Stimulated activated CD8-positive, alpha-beta memory T cell treated with anti-CD3 and anti-CD28 coated beads, Interleukin-15, amount 100 ng/mL, for 24 hours (primary cell): ENCODE data around the gene IFNA1.
"Not testable (repeated sequence)": the region's sequence is repeated elsewhere in the genome, so short reads cannot be mapped to it uniquely, and the experiment has no call there.

Experiments
- DNase-seq: peaks from one replicate; pipeline ENCODE4 v3.0.0-alpha.2; 2020; ENCODE audit warnings: low read depth

IFNA1 gene

DNA sequence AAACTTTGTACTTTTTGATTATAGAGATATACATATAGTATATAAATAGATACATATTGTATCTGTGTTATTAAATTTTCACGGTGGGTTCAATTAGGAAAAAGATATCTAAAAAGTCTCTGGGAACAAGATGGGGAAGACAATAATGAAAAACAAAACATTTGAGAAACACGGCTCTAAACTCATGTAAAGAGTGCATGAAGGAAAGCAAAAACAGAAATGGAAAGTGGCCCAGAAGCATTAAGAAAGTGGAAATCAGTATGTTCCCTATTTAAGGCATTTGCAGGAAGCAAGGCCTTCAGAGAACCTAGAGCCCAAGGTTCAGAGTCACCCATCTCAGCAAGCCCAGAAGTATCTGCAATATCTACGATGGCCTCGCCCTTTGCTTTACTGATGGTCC lies at the start of gene IFNA1:
IFNA1 (plus strand) TSS at position 301 of the 400 bp plus-strand sequence; CDS start at position 370, 69 bp downstream.
- DNase-seq, result no peak

DNA sequence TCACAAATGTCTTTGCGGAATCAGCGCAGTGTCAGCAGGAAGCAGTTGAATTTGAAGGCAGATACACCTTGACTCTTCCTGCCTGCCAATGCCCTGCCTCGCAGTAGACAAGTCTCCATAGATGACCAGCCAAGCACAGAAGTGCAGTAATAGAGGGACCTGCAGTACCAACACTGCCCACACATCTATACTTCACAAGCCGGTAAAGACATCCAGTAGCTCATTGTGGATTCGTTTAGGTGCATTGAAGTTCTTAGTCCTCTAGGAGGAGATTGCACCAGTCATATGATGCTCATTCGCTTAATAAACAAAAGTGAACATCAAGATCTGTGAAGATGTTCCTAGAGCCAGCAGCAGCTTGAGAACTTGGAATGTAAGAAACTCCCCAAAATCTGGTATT lies 48.0 kb upstream of the IFNA1 start:
- no peak for DNase-seq

DNA sequence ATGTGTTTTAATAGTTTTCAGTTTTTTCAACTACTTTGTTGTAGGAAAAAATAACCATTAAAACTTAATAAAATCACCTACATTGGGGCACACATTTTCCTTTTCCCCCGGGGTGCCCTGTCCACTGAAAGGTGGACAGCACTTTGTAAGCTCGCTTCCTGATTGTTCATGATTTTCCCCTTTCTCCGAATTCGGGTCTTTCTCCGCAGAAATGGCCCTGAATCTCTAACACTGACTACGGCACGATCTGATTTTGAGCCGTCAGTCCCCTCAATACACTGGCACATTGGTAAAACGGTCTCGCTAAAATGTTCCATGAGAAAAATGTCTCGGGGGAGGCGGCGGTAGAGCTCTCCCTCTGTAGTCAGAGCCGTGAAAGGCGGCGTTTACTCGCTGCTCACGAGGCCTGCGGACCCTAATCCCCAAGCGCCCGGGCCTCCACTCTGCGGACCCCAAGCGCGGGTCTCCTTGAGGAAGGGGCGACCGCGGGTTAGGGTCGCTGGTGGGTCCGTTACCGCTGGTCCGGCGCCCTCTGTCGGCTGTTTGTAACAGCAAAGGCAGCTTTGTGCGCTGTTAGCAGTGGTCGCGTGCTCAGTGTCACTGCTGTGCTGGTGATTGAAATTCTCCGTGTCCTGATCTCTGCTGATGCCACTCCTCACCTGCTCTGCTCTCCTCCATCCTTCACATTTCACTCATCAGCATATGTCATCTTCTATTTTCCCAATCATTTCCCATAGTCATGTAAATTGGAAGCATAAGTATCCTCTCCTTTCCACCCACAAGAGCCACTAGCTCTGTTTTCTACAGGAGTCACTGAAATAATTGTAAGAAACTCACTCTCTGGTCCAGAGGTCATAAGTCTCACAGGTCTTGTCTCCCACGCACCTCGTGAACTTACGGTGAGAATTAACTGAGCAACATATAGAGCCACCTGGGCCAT lies 44.2 kb upstream of the IFNA1 start:
- DNase-seq, result peak; percentile 23

DNA sequence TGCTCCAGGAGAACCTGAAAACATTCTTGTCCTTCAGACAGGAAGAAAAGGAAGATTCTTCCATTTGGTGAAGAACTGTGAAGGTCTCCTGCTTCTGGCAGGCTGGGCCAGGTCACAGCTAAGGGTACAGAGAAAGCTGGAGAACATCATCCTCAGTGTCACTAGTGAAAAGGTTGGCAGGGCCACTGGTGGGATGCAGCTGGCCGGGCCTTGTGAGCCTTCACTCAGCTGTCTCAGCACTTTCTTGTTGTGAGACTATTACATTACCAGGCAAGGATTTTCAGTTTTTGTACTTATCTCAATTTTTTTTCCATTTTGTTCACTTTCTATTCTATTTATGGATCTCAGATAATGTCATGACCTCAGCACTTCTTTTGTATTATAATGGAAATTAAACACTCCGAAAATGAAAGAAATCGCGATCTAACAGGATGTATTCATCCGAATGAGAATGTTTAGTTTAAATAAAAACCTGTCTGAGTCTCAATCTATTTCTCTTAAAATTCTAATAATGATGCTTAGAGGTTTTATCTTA lies 41.2 kb upstream of the IFNA1 start:
- no peak for DNase-seq

DNA sequence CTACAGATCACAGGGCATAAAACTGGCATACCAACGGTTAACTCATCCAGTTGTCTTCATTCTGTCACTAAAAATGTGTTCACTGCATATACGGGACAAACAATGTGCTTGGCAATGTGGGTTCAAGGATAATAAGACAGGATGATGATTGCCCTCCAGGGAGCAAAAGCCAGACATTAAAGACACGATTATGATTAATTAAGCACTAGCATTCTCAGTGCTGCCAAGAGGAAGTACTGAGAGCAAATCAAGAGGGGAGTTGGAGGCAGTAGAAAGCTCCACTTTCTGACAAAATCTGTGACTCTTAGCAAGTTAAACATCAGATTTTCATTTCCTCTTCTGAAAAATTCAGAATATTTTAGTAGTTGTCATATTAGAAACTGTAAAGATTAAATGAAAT lies 40.3 kb upstream of the IFNA1 start:
- no peak for DNase-seq

DNA sequence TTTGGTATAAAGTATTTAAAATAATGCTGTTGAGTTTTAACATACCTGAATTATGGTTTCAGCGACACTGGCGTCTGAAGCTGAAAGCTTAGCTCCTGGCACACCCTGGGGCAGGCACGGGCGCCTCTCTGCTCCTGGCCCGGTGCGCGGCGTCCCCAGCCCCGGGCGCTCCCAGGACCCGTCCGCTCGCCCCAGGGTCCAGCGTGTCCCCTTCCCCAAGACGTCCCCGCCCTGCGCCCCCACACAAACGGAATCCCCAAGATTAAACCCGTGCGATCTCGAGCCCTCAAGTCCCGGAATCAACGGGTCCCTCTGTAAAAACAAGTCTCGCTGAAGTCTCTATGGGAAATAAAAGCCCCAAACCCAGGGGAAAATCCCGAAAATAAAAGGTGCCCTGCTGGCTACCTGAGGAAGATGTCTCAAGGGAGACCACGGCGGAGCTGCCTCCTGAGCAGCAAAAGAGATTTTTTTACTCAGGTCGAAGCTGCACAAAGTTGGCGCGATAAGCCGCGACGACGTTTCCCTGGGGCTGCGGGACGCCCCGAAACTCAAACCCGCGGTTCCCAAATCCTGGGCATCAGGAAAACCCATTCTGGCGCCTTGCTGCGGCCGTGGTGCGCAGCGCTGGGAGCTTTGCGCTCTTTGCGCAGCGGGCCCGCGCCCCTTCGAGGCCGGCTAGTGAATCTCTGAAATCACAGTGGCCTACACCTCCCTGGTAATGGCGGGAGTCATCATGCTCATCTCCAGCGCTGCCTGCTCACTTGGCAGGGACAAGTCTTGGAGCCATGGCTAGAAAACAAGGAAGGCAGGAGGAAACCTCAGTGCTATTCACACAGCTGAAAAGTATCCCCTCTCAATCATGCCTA lies 37.6 kb upstream of the IFNA1 start:
- no peak for DNase-seq

DNA sequence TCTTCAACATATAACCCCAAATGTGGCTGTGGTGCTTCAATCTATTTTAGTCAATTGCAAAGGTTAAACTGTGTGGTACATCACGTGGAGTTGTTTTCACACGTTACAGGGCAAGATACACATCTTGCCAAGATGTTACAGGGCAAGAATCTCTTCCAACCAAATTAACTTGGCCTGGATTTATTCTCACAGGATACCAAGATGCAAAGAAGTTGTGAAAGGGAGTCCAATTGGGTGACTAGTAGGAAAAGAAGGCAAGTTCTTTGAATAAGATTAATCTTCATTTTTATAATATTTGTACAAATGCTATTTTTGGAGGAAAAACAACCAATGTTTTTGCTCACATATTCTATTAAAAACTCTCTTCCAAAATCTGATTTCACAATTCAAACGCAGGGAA lies 36.1 kb upstream of the IFNA1 start:
- no peak for DNase-seq

DNA sequence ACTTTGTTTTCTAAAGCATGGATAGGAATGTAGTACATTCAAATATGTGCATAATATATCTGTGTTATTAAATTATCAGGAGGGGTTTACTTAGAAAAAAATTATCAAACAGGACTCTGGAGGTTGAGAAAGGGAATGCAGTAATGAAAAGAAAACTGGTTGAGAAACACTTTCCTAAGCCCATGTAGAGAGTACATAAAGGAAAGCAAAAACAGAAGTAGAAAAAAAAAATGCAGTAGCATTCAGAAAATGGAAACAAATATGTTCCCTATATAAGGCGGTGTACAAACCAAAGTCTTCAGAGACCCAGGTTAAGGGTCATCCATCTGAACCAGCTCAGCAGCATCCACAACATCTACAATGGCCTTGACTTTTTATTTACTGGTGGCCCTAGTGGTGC lies 31.4 kb upstream of the IFNA1 start, which contains the start of gene IFNA8:
IFNA8 (plus strand) TSS at position 301 of the 400 bp plus-strand sequence; CDS start at position 361, 60 bp downstream.
- no peak for DNase-seq

DNA sequence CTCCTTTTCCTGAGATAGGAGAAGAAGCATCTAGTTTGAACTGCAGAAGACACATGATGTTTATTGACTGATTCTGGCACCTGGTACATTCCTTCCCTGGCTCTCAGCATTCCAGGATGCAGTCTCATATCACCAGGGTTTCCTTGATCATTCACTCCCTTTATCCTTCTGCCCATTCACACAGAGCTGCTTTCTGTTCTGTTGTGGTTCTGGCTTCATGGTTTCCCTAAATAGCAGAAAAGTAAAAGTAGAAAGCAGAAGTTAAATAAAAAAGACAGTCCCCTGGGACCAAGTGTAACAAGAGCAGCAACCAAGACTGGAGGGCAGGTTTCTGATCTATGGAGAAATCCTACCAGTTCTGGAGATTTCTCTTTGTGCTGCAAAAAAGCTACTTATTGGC lies 28.1 kb upstream of the IFNA1 start:
- DNase-seq, result no peak

DNA sequence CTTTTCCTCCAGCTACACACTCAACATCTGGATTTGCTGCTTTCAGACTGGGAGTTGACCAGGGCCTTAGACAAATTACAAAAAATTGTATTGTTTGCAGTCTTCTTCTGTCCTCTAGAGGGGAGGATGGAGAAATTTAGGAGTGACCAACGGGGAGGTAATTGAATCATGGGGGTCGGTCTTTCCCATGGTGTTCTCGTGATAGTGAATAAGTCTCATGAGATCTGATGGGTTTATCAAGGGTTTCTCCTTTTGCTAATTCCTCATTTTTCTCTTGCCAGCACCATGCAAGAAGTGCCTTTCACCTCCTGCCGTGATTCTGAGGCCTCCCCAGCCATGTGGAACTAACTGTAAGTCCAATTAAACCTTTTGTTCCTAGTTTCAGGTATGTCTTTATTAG lies 27.1 kb upstream of the IFNA1 start:
- no peak for DNase-seq

DNA sequence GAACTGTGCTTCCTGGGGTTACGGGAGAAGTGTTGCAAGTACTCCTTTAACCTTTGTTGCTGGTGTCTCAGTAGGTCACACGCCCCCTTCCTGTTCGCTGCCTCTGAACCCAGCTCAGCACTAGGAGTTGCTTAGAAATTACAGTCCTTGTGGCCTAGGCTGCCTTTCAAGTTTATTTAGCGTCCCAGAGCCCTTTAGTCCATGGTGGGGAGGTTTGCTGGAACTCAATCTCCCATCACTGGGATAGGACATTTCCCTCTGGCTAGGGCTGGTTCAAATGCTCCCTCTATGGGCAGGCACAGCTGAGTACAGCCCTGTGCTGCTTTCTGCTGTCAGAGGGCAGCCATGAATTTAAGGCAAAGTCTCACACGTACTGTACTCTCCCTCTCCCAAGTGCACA lies 26.6 kb upstream of the IFNA1 start:
- no peak for DNase-seq

DNA sequence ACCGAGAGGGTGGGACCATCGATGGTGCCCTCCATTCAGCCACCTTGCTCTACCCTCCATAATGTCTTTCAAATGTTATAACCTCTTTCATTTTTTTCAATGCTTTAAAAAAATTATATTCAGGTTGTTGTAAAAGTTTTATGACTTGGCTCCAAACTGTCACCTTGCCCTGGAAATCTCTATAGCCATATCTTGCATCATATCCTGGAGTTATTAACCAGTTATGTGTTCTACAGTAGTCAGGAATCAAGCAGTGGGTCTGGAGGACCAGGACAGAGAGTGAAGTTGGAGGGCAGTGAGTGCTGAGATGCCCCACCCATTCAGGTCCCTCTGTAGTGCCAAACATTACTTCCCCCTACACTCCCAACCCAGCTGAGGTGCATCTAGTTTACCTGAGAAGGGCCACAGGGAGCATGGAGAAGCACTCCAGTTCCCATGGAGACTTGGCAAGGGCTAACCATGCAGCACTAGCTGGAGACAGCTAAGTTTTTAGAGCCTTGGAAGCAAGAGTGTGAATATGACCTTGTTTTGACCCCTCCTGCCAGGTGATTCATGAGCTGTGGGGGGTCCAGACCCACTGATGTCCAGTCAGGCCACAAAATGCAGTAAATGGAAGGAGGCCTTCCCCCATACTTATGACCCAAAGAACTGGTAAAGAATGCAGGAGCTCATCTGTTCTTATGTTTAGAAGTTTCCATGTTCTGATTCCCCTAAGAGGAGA lies 25.9 kb upstream of the IFNA1 start:
- no peak for DNase-seq

DNA sequence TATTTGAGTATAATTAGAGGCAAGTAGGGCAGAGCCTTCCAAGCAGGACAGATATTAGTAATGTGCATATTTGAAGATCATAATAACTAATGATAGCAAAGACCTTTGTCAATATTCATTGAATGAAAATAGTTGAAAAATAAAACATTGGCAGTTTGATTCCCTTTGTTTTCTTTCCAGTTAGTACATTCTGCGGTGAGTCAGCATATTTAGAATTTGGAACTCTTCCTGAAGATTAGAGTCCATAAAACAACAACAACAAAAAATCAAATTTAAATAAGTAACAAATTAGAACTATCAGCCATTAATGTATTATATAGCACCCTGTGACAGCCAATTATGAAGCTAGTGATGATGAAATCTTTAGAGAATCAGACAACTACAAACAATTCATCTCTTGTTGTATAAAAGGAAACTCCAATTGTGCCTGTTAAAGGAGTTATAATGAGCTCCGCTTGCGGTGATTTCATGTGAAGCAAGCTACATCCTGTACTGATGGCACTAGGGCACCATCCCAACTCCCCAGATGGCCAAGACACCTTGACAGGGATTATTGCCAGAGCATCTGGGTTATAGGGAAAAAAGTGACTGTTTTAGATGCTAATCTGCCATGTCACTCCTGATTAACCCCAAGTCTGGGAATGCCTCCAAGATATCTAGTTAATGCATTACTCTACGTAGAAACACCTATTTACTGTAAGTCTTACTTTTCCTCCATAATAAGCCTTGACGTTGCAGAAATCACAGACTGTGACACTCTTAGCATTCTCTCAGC lies 24.6 kb upstream of the IFNA1 start:
- DNase-seq, result no peak

DNA sequence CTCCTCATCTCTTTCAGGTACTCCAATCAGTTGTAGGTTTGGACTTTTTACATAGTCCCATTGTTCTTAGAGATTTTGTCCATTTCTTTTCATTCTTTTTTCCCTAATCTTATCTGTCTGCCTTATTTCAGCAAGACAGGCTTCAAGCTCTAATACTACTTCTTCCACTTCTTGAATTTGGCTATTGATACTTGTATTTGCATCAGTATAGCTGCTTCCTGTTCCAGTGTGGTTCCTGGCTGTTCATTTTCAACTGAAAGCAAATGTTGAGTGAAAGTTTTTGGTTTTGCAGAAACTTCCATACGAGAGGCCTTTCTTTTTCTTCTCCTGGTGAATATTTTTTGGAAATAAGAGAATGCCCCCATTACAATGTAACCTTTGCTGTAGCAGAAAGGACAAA lies 12.0 kb upstream of the IFNA1 start:
- DNase-seq, result no peak

DNA sequence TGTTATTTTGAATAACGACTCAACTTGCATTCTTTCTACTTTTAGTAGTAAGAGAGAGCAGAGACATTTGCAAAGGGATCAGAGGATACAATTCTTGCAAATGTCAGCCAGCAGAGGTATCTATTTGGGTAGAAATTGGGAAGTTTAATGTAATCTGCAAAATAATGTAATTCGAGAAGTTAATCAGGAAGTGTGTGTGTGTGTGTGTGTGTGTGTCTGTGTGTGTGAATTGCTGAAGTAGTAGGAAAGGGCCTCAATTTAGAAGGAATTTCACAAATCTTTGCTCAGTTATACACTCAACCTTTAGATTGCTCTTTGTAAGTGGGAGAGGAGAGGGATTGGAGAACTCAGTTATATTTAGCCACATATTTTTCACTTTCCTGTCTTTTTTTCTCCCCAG lies 11.0 kb upstream of the IFNA1 start:
- DNase-seq, result no peak

DNA sequence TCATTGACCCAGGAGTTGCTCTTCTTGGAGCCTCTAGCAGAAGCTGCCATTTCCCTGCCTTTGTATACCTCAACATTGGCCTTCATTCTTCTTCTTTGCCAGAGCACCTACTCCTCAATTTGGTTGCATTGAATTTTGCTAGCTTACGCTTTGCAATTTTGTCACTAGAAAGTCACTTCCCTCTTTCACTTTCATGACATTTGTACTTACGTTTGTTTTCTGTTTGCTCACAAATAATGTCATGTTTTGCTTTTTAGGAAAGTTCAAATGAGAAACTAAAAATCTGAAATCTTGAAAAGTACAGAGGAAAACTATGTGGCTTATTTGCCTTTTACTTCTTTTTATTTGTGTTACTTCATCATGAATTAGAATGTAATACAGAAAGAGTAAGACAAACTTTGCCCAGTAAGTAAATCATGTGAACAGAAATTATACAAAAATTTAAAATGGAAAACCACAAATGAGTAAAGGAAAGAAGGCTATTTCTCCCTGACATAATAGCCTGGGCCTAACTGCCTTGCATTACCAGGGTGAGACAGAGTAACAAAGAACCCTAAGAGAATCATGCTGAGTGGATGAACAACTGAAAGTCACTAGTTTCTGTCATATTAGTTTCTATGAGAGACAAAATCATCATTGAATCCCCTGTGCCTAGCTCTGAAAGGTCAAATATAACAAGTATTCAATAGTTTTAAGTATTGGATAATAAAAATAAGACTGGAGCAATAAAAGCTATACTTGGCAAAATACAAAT lies 7.4 kb upstream of the IFNA1 start:
- no peak for DNase-seq

DNA sequence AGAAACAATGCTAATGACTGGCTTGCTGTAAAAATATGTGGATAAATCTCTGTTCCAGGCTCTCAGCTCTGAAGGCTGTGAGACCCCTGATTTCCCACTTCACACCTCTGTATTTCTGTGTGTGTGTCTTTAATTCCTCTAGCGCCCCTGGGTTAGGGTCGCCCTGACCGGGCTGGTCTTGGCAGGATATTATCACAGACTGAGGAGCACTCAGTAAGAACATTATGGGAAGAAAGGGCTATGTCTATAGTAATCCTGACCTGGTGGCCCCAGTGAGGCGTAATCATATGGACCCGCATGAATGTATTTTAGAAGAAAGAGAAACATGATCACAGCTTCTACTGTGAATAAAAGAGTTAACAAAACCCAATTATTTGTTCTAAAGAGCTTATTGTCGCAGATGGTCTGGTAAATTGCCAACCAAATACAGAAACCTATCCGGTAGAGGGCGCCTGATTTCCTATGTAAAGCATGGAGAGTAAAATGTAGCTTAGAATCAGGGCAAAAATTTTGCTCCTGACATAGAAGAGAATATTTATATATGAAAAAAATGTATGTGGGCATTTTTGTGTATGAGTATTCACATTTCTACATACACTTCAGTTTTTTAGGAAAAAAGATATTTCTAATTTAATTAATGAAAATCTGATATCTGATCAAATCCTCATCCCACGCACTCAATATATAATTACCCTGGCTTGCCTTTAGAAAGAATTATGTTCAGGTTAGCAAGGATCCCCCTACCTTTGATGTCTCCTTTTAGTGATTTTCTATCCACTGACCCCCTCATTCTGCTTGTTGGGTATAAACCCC lies 5.8 kb upstream of the IFNA1 start:
- DNase-seq, result no peak

DNA sequence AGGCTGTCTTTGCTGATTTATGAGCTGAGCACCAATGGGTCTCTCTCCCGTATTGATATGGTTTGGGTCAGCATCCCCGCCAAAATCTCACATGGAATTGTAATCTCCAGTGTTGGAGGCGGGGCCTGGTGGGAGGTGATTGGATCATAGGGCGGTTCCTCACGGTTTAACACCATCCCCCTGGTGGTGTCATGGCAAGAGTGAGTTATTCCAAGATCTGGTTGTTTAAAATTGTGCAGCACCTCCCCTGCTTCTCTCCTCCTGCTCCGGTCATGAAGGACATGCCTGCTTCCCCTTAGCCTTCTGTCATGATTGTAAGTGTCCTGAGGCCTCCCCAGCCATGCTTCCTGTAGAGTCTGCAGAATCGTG lies 5.2 kb upstream of the IFNA1 start:
- not testable (repeated sequence) for DNase-seq

DNA sequence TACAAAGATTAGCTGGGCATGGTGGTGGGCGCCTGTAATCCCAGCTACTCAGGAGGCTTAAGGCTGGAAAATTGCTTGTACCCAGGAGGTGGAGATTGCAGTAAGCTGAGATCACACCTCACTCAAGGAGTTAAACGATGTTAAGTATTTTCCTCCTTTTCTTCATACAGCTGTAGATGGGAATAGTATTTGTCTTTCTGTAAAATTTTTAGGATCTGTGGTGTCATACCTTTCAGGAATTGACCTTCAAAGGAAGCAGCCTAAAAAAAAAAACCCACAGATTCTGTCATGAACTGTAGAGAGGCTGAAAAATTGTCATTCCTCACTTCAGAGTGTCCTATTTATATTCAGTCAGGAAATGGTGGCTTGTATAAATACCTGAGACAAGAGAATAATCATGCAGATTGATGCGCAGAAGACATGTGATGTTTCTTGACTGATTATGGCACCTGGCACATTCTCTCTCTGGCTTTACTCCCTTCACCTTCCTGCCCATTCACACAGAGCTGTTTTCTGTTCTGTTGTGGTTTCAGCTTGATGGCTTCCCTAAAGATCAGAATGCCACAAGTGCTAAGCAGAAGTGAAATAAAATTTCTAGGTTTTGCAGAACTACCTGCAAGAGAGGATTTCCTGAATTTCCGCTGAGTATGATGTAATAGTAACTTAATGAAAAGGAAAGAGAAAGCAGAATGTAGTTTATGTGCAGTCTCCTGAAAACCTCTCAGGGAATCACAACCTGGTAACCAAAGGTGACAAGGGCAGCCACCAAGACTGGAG lies 3.8 kb downstream of the IFNA1 start:
- DNase-seq, result no peak
